Measurements from ENCODE around the gene HK2.

GRCh38 chr2:74792282-74792681, 41.6 kb upstream of the HK2 start:
- no peak for TF ChIP-seq EP300 (IDR thresholded peaks at IDR 0.05)
- TF ChIP-seq CTCF (IDR thresholded peaks at IDR 0.05): no peak
